LoVo (cell line): ENCODE data around the gene ATXN2.
"Not testable (repeated sequence)": the region's sequence is repeated elsewhere in the genome, so short reads cannot be mapped to it uniquely, and the experiment has no call there.

Experiments used
- DNase-seq: peaks from one replicate; pipeline ENCODE4 v3.0.0-alpha.2; 2016; ENCODE audit warnings: low spot score

The ATXN2 gene

DNA sequence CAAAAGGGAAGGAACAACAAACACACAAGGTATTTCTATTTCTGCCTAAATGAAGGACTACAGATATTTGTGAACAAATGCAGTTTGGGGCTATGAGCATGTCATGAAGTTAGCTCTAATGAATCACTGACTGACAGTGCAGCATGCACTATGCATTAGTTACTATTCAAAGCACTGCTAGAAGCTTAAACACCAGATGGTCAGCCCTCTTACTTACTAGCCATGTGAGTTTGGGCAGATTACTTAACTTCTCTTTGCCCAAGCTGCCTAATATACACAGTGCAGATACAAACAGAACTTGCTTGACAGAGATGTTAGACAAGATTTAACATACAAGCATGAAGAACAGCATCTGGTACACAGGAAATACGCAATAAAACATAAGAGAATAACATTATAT lies 96.0 kb downstream of the ATXN2 start:
- DNase-seq = no peak

DNA sequence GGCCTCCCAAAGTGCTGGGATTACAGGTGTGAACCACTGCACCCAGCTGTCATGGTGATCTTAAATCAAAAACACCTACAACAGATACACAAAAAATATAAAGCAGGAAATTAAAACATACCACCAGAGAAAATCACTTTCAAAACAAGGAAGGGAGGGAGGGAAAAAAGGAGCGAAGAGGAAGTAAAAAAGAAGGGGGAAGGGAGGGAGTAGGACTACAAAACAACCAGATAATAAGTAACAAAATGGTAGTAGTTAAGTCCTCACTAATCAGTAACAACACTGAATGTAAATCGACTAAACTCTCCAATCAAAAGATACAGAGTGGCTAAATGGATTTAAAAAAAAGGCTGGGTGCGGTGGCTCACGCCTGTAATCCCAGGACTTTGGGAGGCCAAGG lies 104.4 kb downstream of the ATXN2 start:
- DNase-seq = no peak

DNA sequence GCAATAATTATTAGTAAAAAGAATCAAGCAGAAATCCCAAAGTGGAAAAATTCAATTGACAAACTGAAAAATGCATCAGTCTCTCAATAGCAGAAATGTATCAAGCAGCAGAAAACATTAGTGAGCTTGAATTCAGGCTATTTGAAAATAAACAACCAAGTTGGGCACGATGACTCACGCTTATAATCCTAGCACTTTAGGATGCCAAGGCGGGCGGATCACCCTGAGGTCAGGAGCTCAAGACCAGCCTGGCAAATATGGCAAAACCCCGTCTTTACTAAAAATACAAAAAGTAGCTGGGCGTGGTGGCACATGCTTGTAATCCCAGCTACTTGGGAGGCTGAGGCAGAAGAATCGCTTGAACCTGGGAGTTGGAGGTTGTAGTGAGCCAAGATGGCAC lies 106.1 kb downstream of the ATXN2 start:
- peak; percentile 30 for DNase-seq

DNA sequence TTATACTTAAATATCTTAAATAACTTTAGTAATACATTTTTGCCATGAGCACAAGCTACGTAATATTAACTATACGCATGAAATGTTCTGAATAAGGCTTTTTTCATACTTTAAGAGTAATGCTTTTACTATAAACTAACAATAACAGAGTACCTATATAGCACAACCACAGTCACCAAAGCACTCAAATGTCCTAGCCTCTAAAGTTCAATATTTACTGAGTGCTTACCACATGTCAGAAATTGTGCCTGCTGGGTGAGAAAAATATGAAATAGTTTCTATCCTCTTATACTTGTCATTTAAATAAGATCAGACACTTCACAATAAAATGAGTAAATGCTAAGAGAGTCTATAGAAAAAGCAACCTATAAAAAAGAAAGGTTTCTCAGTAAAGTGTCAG lies 110.3 kb downstream of the ATXN2 start:
- DNase-seq = no peak

DNA sequence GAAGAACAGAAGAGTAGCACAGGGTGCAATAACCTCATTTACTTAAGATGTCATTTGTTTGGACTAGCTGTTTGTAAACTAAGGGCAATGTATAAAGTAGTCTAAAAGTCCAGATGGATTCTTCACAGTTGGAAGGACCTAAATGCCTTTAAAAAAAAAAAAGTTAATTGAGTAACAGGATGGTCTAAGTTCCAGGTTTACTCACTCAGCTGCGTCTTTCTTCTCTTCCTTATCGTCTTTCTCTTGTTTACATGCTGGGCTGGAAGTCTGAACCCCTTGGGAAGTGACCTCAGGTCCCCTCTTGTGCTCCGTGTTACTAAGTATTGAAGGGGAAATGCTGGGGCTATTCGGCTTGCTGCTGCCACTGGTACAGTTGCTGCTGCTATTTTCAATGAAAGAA lies 110.8 kb downstream of the ATXN2 start:
- no peak for DNase-seq

DNA sequence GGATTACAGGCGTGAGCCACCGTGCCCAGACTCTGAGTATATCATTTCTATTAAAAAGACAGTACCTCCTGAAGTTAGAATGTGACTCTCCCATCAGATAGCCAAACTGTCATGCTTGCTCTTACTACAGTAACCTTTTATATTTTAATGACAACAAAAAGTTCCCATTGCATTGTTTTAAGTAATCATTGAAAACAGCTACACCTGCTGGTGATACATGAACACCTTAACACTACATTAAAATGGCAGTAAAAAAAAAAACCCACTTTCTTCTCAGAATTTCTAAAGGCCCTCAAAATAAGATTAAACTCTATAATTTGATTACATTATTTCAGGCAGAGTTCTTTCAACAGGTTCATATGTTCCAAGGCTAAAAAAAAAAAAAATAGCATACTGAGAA lies 116.7 kb downstream of the ATXN2 start:
- no peak for DNase-seq

DNA sequence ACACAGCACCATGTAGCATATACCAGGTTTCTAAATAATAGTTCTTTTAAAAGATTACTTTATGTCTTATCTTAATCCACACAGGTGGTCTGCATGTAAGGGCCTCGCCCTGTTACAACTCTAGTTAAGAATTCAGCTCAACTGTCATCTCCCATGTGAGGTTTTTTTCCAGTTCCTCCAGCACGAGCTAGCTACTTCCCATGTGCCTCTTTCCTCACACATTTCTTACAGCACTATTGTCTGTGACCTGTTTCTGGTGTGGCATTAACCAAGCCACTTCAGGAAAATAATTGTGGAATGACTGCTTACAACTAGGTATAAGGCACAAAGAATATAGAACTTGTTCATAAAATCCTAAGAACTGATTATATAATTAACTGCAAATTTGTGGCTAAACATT lies 127.9 kb downstream of the ATXN2 start:
- no peak for DNase-seq

DNA sequence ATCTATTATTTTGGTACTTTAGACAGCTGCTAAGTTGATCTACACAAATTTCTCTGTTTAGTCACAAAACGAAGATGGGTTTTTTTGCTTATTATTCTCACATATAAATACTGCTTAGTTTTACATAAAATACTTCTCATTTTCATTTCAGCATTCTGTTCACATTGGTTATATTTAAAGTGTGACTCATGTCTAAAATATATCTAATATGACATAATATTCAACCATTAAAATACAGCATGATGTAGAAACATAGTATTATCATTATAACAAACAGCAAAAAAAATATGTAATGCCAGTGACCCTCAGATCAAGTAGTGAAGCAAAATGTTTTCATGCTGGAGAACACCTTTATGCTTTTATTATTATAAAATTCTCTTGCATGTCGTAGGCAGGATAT lies 129.7 kb downstream of the ATXN2 start:
- no peak for DNase-seq

DNA sequence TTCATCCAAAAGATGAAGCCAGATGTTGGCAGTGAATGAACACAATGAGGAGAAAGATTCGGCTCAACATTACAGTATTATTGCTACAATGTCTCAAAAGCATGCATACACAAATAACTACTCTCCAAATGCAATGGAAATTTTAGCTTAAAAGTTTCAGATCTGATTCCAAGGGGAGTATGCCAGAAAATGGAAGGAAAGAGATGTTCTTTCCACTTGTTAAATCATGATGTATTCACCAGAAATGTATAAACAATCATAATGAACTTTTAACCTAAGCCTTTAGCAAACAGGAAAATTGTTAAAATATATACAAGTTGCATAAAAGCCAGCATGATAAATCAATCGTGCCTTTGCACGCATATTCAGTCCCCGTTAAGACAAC lies 131.3 kb downstream of the ATXN2 start:
- DNase-seq = no peak

DNA sequence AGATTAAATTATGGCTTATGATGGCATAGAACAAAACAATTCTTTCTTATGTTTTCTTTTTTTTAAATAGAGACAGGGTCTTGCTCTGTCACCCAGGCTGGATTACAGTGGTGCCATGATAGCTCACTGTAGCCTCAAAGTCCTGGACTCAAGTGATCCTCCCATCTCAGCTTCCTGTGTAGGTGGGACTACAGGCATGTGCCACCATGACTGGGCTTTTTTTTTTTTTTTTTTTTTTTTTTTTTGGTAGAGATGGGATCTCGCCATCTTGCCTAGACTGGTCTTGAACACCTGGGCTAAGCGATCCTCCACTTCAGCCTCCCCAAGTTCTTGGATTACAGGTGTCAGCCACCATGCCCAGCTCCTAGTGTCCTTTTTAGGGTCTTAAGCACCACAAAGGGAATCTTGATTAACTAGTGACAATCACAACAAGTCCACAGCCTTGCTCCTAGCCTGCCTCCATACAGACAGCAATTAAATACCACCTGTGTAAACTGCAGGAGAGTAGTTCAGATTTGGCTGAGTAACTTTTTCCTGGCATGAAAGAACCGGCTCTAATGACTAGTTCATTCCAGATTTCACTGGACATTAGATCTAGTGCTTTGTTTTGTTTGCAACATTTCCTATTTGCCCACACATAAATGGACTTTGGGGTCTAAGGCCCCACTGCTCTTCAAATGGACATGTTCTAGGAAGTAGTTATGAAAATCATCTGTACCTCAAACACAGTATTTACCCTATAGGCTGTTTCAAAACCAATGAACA lies 131.8 kb downstream of the ATXN2 start:
- DNase-seq = no peak

DNA sequence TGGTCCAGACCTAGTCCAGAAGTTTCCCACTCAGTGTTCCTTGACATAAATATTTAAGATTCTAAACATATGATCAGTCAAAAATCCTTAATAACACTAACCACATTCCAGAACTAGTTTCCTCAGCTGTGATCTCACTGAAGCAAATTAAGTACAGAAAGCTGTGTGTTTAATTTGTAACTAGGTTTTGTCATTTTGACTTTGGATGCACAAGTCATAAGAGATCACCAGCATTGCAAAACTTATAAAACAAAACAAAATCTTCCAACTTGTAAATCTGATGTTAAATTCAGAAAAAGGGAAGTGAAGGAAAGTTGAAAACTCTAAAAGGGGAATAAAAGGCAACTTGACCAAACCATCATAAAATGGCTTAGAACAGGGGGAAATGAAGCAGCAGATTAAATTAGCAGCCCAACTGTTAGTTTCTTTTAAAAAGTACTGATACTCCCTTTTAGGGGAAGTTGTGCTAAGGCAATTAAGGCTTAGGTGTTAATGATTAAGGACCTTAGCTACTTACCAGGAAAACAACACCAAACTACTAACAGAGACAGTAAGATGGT lies 136.8 kb downstream of the ATXN2 start:
- DNase-seq = no peak

DNA sequence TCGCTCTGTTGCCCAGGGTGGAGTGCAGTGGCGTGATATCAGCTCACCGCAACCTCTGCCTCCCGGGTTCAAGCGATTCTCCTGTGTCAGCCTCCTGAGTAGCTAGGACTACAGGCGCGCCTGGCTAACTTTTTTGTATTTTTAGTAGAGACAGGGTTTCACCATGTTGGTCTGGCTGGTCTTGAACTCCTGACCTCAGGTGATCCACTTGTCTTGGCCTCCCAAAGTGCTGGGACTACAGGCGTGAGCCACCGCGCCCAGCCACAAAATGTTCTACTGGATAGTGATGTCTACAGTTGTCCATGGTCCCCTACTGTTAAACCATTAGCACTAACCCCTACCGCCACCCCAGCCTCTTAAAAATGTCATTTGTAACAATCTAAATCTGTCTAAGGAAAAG lies 139.0 kb downstream of the ATXN2 start:
- not testable (repeated sequence) for DNase-seq

DNA sequence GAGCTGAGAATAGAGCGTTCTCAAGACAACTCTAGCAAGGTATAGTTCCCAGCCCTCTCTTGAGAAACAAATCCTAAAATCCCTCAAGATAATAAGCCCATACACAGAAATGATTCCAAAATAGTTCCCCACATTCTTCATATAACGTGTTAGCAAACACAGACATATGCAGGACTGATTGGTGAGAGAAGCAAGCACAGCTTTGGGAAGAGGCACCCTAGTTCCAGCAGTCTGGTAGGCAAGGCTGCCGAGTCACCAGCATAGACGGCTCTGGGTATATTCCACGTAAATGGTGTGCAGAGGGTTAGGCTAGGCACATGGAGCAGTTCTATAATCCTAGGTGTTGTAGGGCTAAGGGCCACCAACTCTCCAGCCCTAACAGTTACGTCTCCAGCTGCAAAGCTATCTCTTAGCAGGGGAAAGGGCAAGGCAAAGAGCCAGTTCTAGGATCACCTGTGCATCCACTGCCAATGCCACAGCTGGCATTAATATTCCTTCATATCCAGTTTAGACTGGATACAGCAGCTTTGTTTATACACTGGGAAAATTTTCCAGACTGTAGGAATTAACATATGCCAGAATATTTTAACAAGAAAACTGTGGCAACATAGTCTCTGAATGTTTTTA lies 140.5 kb downstream of the ATXN2 start:
- no peak for DNase-seq

DNA sequence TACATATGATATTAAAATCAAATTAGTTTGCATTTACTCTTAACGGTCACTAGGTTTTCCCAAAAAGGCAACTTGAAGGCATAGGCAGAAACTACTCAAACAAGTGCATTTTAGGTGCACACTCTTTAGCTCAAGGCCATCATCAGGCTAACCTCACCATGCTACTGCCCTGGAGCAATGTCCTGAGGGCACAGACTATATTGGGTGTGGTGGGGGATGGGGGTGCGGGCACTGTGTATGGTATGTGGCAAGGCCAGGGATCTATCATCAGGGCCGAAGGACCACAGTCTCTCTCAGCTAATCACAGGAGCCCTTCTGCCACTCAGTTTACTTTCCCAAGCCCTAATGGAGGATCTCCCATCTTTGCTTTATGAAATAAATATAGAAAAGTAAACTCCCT lies 141.5 kb downstream of the ATXN2 start:
- DNase-seq = no peak

DNA sequence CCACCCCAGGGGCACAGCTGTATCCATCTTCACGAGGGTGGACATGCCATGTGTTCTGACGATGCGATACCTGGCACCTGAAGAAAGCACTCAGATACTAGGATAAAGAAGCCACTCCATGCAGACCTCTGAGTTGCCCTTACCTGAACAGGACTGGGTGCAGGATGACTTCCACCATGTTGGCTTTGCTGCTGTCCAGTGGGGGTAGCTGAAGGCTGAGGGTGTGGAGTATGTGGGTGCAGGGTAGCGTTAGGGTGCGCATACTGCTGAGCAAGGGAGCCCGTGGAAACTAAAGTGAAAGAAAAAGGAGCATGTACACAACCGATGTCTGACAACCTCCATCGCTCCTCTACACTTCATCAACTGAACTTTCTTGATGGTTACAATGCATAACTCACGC lies 142.0 kb downstream of the ATXN2 start:
- no peak for DNase-seq

DNA sequence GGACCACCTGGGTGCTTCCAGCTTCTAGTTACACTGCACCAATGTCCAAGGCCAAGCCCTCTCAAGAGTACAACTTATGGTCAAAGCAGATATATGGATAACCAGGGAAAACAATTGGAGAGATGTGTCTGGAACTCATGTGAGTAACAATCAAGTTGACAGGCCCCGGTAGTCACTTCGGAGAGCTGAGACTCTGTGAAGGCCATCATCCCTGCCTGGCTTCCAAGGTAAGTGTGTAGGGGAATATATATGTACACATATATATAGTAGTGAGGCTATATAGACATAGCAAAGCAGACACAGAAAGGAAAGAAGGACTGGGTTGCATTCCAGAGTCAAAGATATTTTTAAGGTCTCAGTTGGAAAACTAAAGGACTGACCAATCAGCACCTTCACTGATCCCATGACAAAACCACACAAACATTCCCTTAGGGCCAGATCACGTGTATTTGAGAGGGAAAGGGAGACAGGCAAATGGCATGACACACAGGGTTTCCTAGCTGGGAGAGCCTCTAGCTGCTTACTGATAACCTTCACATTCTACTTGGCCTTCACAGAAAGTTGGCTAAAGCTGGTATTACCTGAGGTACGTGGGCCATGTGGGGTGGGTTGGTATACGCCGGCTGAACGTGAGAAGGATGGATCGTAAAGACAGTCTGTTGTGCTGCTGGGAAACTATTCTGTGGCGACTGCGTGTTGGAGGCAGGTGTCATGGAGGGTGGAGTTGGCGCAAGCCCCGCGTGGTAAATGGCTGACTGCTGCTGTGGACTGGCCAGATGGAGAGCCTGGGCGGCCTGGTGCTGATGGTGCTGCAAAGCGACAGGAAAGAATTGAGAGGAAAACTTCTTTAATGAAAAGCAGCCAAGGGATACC lies 143.4 kb downstream of the ATXN2 start:
- no peak for DNase-seq

DNA sequence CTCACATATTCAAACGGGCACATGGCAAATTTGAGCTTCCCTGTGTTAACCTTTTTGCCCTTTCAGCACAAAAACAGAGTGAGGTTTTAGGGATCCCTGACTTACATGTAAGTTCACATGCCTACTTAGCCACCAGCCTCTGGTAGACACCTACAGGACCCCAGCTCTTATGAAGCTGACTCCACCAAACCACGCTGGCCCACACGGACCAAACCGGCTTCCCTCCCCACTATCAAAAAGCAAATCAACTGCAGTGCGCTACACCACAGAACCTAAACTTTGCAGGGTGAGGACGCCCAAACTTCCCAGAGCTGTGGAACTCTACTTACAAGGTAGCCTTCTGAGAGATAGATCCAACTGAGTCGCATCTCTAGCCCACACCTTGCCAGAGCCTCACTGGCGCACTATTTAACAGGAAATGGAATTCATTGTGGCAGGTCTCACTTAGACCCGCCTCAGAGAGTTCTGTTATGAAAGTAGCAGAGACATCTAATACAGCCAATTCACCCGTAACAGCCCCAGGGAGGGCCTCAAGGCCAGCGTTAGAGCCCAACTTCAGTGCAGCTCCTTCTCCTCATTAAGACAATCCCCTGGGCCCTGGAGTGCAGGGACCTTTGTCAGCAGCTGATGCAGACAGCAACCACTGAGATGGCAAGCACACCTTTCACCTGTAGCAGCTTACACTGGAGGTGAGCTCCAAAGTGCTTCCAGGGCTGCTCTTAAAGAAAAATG lies 144.2 kb downstream of the ATXN2 start:
- DNase-seq = no peak

DNA sequence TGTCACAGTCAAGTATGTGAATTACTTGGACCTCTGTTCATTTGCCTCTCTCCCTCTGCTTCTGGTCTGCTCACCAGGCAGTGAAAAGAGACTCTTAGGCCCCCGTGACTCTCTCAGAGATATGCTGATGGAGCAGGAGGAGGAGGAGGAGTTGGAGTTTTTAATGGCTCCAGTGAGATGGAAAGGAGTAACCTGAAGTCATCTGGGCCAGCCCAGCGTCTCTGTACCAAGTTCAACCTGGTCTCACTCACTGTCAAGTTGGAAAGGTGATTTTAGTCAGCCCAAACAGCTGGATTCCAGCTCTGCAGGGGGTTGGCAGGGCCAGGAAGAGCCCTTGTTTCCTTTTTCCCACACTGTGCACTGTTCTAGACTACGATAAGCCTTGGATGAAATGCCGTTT lies 144.8 kb downstream of the ATXN2 start:
- no peak for DNase-seq

DNA sequence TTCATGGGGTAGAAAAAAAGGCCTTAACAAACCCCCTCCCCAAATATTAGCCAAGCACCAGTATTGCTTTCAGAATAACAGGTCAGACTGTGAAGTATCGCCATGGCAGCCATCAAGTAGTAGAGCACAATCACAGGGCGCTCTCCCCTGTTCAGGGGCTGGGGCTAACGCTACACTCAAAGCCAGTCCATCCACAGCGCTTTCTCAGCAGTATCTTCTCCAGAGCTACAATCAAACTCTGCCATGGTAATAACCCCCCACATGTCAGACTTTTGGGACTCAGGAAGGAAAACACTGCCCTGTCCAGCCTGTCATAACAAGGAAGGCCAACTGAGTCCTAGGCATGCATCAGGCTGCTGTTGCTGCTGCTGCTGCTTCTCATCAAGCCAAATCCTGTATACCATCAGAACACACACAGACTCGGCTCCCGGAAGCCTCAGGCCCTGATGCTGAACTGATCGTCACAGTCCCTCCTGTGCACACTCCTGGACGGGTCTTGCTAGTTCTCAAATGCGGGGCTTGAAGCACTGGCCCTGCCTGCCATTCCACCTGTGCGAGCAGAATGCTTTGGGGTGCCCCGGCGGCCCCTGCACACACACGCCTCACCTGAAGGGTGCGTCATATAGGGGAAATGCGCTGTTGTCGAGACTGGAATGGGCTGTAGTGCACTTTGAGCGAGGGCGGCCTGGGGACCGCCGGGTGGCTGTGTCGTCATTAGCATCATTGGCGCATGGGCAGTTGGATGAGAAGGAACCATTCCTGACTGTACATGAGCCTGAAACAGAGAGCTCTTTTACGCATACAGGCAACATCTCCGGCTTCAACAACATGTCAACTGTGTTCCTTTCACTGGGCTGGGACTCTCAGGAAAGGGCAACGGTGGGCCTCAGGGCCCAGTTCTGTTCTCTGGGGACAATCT lies 145.8 kb downstream of the ATXN2 start:
- DNase-seq = no peak

DNA sequence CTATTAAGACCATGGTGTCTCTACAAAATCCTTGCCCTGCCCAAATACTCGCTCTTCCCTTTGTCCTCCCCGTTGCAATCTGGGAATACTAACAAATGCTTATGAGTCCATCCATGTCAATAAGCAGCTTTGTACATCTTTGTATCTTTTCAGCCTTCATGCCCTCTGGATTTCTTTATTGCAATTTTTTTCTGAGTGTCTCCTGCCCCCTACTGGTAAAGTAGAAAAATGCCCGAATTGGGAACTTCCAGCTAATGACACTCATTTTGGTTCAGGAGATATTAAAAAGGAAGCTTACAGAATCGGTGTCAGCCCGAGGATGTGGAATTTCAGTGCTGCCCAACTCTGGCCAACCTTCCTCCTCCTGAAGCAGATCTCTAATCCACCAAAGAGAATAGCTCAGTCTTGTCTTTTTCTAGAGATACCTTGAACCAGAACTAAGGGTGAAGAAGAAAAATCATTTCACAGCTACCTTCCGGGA lies 147.4 kb downstream of the ATXN2 start:
- peak; percentile 58 for DNase-seq

DNA sequence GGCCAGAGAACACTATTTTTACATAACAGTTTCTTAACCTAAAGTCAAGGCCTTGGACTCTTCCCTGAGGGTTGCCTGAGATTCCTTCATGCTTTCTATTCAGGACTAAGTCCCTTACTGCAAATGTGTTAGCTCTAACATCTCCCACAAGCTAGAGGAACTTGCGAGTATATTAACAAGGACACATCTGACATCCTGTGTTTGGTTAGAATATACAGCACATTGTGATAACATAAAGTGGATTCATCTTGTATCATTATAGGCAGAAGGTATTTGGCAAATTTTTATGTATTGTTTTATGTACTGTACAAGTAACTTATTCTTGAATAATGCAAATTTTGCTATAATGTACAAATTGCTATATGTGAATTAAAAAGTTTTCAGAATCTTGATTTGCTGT lies 147.9 kb downstream of the ATXN2 start:
- DNase-seq = no peak
